ENCODE data around the gene THTPA.

DNA sequence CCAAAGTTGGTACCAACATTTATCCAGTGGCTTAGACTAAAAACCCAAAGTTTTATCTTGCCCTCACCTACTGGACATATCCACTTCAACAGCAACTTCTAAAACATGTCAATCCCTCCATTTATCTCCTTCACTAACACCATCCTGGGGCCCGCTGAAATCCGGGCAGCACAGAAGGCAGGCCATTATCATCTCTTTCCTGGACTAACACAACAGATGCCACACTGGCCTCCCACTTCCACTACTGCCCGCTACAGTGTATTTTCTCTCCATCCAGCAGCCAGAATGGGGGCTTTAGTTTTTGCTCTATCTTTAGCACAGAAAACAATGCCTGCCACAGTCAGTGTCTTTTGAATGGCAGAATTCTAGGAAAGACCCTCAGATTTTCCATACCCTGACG is 20.1 kb upstream of the THTPA start:
- TF ChIP-seq, protein P1, sequence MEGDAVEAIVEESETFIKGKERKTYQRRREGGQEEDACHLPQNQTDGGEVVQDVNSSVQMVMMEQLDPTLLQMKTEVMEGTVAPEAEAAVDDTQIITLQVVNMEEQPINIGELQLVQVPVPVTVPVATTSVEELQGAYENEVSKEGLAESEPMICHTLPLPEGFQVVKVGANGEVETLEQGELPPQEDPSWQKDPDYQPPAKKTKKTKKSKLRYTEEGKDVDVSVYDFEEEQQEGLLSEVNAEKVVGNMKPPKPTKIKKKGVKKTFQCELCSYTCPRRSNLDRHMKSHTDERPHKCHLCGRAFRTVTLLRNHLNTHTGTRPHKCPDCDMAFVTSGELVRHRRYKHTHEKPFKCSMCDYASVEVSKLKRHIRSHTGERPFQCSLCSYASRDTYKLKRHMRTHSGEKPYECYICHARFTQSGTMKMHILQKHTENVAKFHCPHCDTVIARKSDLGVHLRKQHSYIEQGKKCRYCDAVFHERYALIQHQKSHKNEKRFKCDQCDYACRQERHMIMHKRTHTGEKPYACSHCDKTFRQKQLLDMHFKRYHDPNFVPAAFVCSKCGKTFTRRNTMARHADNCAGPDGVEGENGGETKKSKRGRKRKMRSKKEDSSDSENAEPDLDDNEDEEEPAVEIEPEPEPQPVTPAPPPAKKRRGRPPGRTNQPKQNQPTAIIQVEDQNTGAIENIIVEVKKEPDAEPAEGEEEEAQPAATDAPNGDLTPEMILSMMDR (conservative IDR thresholded peaks at IDR 0.05 in 1 of 2, IDR thresholded peaks at IDR 0.05 in 1 of 2; ENCODE audit: low read depth in 1 of 2, low read length in 2 of 2), result no peak
- TF ChIP-seq EZH2 (IDR thresholded peaks at IDR 0.05; ENCODE audit: low read length, missing control alignments), result no peak

Data from fibroblast of lung (primary cell).